Activated CD4-positive, alpha-beta T cell treated with anti-CD3 and anti-CD28 coated beads, Interleukin-2, amount 50 U/mL, for 24 hours (primary cell): ENCODE measurements around the gene COX5B.
"Not testable (repeated sequence)": the region's sequence is repeated elsewhere in the genome, so short reads cannot be mapped to it uniquely, and the experiment has no call there.

Experiments
- DNase-seq, 2 donors: peaks; one replicate each; pipeline ENCODE4 v3.0.0-alpha.2; 2020; ENCODE audit warnings: low read depth in 1 of 2, low spot score in 1 of 2

The COX5B gene

DNA sequence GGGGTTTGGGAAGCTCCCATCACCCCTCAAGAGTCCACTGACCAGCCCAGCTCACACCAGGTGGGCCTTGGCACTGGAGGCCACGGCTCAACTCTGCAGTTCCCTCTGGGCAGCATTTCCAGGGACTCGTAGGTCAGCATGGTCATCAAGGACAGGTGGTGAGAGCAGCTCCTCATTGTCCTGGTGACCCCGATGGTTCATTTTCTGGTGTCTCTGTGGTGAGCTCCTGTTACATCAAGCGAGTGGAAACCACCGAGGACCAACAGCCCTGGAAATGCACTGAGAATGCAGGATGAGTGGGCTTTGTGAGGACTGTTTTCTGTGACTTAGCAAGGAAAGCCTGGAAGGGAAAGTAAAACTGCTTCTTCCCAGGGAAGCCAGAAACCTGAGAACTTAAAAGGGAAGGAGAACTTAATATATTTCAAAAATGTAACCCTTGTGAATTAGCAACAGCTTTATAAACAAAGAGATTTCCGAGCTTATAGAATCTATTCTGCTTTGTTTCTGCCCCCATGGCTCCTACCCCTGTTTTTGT is 26.8 kb downstream of the COX5B start:
- not testable (repeated sequence) for DNase-seq

GRCh38 chr2:97673182-97673914 is 27.5 kb downstream of the COX5B start:
- no peak for DNase-seq

- DNase-seq, result no peak
Observed at GRCh38 chr2:97673915-97674283, 28.0 kb downstream of the COX5B start.

- DNase-seq, result no peak
Observed at GRCh38 chr2:97675430-97676113, 29.7 kb downstream of the COX5B start.

DNA sequence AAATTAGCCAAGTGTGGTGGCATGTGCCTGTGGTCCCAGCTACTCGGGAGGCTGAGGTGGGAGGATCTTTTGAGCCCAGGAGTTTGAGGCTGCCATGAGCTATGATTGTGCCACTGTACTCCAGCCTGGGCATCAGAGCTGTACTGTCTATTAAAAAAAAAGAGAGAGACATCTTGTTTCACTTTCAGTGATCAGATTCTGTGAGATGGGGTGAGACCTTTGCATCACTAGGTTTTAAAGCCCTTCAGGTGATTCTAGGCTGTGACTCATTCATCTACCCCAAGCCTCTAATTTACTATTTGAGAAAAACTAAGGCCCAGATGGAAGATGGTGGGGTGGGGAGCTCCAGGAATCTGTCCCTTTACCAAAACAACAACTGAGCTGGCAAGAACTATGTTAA is 30.8 kb downstream of the COX5B start:
- no peak for DNase-seq

DNA sequence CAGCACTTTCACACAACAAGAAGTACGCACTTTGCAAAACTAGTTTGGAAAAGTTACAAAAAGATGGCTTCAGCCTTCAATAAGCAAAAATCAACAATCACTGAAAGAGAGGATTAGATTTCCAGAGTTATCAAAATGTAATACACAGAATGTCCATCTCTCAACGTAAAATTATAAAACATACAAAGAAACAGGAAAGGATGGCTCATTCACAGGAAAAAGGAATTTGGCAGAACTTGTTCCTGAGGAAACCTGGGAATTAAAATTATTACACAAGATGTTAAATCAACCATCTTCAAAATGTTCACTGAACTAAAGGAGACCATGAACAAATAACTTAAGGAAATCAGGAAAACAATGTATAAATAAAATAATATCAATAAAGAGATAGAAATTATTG is 31.6 kb downstream of the COX5B start:
- DNase-seq, result no peak

DNA sequence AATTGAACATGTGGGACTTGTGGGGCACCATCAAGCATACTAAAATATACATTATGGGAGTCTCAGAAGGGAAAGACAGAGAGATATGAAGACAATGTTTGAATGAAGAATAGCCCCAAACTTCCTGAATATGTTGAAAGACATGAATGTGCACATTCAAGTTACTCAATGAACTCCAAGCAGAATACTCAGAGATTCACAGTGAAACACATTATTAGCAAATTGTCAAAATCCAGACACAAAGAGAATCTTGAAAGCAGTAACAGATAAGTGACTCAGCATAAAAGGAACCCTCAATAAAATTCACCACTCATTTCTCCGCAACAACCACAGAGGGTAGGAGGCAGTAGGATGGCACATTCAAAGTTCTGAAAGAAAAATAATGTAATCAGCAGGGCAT is 32.4 kb downstream of the COX5B start:
- no peak for DNase-seq

- DNase-seq, result not testable (repeated sequence)
Observed at GRCh38 chr2:97687235-97687634, 41.4 kb downstream of the COX5B start.

DNA sequence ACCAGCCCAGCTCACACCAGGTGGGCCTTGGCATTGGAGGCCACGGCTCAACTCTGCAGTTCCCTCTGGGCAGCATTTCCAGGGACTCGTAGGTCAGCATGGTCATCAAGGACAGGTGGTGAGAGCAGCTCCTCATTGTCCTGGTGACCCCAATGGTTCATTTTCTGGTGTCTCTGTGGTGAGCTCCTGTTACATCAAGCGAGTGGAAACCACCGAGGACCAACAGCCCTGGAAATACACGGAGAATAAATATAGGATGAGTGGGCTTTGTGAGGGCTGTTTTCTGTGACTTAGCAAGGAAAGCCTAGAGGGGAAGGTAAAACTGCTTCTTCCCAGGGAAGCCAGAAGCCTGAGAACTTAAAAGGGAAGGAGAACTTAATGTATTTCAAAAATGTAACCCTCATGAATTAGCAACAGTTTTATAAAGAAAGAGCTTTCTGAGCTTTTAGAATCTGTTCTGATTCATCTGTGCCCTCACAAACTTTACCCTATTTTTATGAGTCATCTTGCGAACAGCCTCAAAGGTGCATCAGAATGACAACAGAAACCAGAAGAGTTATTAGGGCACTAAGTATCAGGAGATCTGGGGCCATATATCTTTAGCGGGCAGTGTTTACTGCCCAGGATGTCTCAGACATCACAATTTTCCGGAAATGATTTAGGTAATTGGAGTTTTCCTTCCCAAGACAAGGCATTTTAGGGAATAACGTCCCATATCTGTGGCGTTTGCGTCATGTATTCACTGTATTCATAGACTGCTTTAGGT is 42.4 kb downstream of the COX5B start:
- no peak for DNase-seq

GRCh38 chr2:97691166-97691565 is 45.3 kb downstream of the COX5B start:
- no peak for DNase-seq

DNA sequence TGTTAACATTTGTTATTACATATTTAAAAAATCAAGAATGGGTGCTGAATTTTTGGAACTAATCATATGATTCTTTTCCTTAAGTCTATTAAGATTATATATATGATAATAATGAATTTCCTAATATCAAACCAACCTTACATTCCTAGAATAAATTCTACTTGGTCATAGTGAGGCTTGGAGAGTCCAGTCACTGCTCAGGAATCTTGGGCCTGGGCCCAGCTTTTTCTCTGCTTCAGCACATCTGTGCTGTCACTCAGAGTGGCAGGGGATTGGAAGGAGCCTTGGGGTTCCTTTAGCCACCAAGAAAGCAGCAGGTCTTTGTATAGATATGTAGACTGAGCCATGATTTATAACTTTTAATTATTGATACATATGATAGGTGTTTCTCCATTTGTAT is 47.6 kb downstream of the COX5B start:
- DNase-seq, result no peak

GRCh38 chr2:97695744-97696143 is 49.9 kb downstream of the COX5B start:
- no peak for DNase-seq

DNA sequence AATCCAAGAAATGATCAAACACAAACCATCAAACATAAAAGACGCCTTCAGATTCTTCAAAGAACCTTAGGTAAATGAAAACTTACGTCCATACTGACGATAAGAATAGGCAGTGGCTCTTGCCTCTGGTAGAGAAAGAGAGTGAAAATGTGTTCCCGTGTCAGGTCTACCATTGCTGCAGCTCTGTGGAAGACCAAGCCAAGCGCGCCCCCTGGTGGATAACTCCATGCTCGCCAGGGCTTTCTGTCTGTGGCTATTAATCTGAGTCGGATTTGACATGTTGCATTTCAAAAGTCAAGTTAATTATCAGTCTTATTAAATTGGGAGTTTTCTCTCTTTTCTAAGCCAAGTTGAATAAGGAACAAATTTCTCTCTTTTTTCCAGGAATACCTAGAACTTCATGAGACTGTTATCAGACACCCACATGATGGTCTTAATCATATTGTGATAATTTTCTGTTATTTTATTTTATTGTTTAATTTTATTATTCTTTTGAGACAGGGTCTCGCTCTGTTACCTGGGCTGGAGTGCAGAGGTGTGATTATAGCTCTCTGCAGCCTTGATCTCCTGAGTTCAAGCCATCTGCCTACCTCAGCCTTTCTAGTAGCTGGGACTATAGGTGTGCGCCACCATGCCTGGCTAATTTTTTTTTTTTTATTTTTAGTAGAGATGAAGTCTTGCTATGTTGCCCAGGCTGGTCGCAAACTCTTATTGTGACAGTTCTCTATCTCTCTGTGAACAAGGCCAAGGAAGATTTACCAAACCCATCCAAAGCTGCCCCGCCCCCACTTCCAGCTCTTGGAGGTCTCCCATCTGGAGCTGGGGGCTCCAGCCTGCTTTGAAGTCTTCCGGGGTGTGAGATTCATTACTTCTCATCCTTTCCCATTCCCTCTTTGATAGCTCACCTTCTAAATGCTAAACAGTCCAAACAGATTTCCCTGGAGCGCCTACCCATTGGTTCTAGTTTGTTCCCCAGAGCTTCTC is 51.7 kb downstream of the COX5B start:
- DNase-seq, result peak; percentile 91 to 97
